SW 1271 (cell line): Measurements from ENCODE around the gene CHST13.

Experiments
- DNase-seq, 2 experiments: peaks; one replicate each; lab custom pipeline; 2025; lab: John Stamatoyannopoulos, UW

The CHST13 gene

GRCh38 chr3:126541628-126542339 is 17.8 kb downstream of the CHST13 start:
- no peak for DNase-seq

GRCh38 chr3:126542340-126543241 is 18.6 kb downstream of the CHST13 start:
- DNase-seq: no peak

GRCh38 chr3:126543457-126544061 is 19.6 kb downstream of the CHST13 start:
- DNase-seq: no peak

- DNase-seq: no peak
These were observed 20.8 kb downstream of the CHST13 start for GRCh38 chr3:126544596-126545281.

- DNase-seq: no peak
These were observed 21.6 kb downstream of the CHST13 start for GRCh38 chr3:126545544-126545943.

GRCh38 chr3:126546013-126546412 is 22.1 kb downstream of the CHST13 start:
- DNase-seq: no peak

- no peak for DNase-seq
These were observed 22.7 kb downstream of the CHST13 start for GRCh38 chr3:126546549-126547239.

- DNase-seq: no peak
These were observed 23.8 kb downstream of the CHST13 start for GRCh38 chr3:126547721-126548120.

- DNase-seq: no peak
These were observed 24.9 kb downstream of the CHST13 start for GRCh38 chr3:126548556-126549466.

- DNase-seq: no peak
These were observed 26.0 kb downstream of the CHST13 start for GRCh38 chr3:126549861-126550487.

GRCh38 chr3:126550488-126551051 is 26.6 kb downstream of the CHST13 start:
- no peak for DNase-seq

- DNase-seq: no peak
These were observed 27.3 kb downstream of the CHST13 start for GRCh38 chr3:126551121-126551838.

- DNase-seq: no peak
These were observed 28.1 kb downstream of the CHST13 start for GRCh38 chr3:126551839-126552687.

- DNase-seq: no peak
These were observed 28.8 kb downstream of the CHST13 start for GRCh38 chr3:126552688-126553283.

GRCh38 chr3:126553284-126554084 is 29.5 kb downstream of the CHST13 start:
- DNase-seq: no peak
